ENCODE results near the gene SCAMP4.

The SCAMP4 gene

GRCh38 chr19:1935484-1936208, 30.4 kb downstream of the SCAMP4 start:
- peak; percentile 39 for DNase-seq
- no peak for ATAC-seq (ENCODE audit: insufficient read depth, low read depth)
- no peak overlapping the region for H3K27ac ChIP-seq (ENCODE audit: low read length)
- H3K36me3 ChIP-seq (ENCODE audit: insufficient read depth, low read length) = no peaks in the 10 kb centered on the region
- H3K9ac ChIP-seq (ENCODE audit: low read depth, low read length) = no peak overlapping the region
- H3K27me3 ChIP-seq (ENCODE audit: insufficient read depth, low read length, poor library complexity) = no peaks in the 10 kb centered on the region
- no peak overlapping the region for H3K4me2 ChIP-seq (ENCODE audit: insufficient read depth, low read length)
- H4K20me1 ChIP-seq (ENCODE audit: insufficient read depth, low read length) = no peaks in the 10 kb centered on the region
- H3K9me3 ChIP-seq (ENCODE audit: insufficient read depth, low read length, severe bottlenecking) = no peaks in the 10 kb centered on the region
- H3K4me3 ChIP-seq (ENCODE audit: low read depth in 1 of 2, low read length in 2 of 2) = no peak overlapping the region
- peaks cover 4% of the 10 kb centered on the region; the same call in 1 of the 2 replicates for H3K79me2 ChIP-seq (ENCODE audit: insufficient read depth, low read length)
- peaks cover 11% of the 10 kb centered on the region for H3K4me1 ChIP-seq (ENCODE audit: insufficient read depth, low read length)
- TF ChIP-seq CTCF (IDR thresholded peaks at IDR 0.05; ENCODE audit: borderline replicate concordance, extremely low read depth, low read length, poor library complexity, severe bottlenecking) = no peak
- TF ChIP-seq EZH2 (IDR thresholded peaks at IDR 0.05; ENCODE audit: borderline replicate concordance, low read depth, low read length, severe bottlenecking) = no peak
- H2AFZ ChIP-seq (ENCODE audit: low read depth, low read length) = no peak overlapping the region

DNA sequence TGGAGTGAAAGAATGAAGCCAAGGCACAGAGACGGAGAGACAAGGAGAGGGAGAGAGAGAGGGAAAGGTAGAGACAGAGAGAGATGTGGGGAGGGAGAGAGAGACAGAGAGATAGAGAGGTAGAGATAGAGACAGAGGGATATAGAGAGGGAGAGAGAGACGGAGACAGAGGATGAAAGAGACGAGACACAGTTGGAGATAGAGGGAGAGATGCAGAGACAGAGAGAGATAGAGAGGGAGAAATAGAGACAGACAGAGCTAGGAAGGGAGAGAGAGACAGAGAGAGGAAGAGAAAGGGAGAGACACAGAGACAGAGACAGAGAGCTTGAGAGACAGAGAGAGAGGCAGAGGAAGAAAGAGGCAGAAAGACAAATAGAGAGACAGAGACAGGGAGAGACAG, 31.2 kb downstream of the SCAMP4 start:
- H3K4me3 ChIP-seq (ENCODE audit: low read depth in 1 of 2, low read length in 2 of 2) = no peak overlapping the region
- no peaks in the 10 kb centered on the region for H4K20me1 ChIP-seq (ENCODE audit: insufficient read depth, low read length)
- H3K36me3 ChIP-seq (ENCODE audit: insufficient read depth, low read length) = no peaks in the 10 kb centered on the region
- no peak overlapping the region for H3K9ac ChIP-seq (ENCODE audit: low read depth, low read length)
- no peak overlapping the region for H3K27ac ChIP-seq (ENCODE audit: low read length)
- no peak for DNase-seq
- no peak overlapping the region for H2AFZ ChIP-seq (ENCODE audit: low read depth, low read length)
- peaks cover 6% of the 10 kb centered on the region for H3K79me2 ChIP-seq (ENCODE audit: insufficient read depth, low read length)
- TF ChIP-seq CTCF (IDR thresholded peaks at IDR 0.05; ENCODE audit: borderline replicate concordance, extremely low read depth, low read length, poor library complexity, severe bottlenecking) (no peak), EZH2 (IDR thresholded peaks at IDR 0.05; ENCODE audit: borderline replicate concordance, low read depth, low read length, severe bottlenecking) (no peak)
- no peaks in the 10 kb centered on the region for H3K9me3 ChIP-seq (ENCODE audit: insufficient read depth, low read length, severe bottlenecking)
- no peak overlapping the region for H3K4me2 ChIP-seq (ENCODE audit: insufficient read depth, low read length)
- ATAC-seq (ENCODE audit: insufficient read depth, low read depth) = no peak
- H3K4me1 ChIP-seq (ENCODE audit: insufficient read depth, low read length) = peaks cover 11% of the 10 kb centered on the region
- no peaks in the 10 kb centered on the region for H3K27me3 ChIP-seq (ENCODE audit: insufficient read depth, low read length, poor library complexity)

- Histone ChIP-seq H3K27ac (ENCODE audit: low read length) (no peak overlapping the region), H3K9me3 (ENCODE audit: insufficient read depth, low read length, severe bottlenecking) (no peaks in the 10 kb centered on the region), H3K4me1 (ENCODE audit: insufficient read depth, low read length) (peaks cover 12% of the 10 kb centered on the region), H3K4me3 (ENCODE audit: low read depth in 1 of 2, low read length in 2 of 2) (no peak overlapping the region), H2AFZ (ENCODE audit: low read depth, low read length) (no peak overlapping the region), H3K36me3 (ENCODE audit: insufficient read depth, low read length) (no peaks in the 10 kb centered on the region), H3K79me2 (ENCODE audit: insufficient read depth, low read length) (peaks cover 13% of the 10 kb centered on the region), H3K4me2 (ENCODE audit: insufficient read depth, low read length) (no peak overlapping the region), H3K9ac (ENCODE audit: low read depth, low read length) (no peak overlapping the region), H3K27me3 (ENCODE audit: insufficient read depth, low read length, poor library complexity) (no peaks in the 10 kb centered on the region), H4K20me1 (ENCODE audit: insufficient read depth, low read length) (peaks cover 6% of the 10 kb centered on the region)
- DNase-seq (no peak), ATAC-seq (ENCODE audit: insufficient read depth, low read depth) (no peak)
- no peak for TF ChIP-seq CTCF (IDR thresholded peaks at IDR 0.05; ENCODE audit: borderline replicate concordance, extremely low read depth, low read length, poor library complexity, severe bottlenecking)
- TF ChIP-seq EZH2 (IDR thresholded peaks at IDR 0.05; ENCODE audit: borderline replicate concordance, low read depth, low read length, severe bottlenecking) = no peak
These were observed 31.9 kb downstream of the SCAMP4 start for GRCh38 chr19:1936916-1937610.

Measured in DND-41 (cell line).